SH-SY5Y (cell line): ENCODE measurements around the gene SIPA1L3.

Source experiments
- GATA2 ChIP-seq: IDR thresholded peaks from 2 replicates; pipeline ENCODE4 v1.6.1; 2011; ENCODE audit warnings: mild to moderate bottlenecking, low read depth, low read length
- GATA3 ChIP-seq: IDR thresholded peaks from 2 replicates; pipeline ENCODE4 v1.6.1; 2011; ENCODE audit warnings: low read depth, mild to moderate bottlenecking, low read length, moderate library complexity

GRCh38 chr19:38184815-38185214, 277.8 kb downstream of the SIPA1L3 start:
- TF ChIP-seq GATA2 (no peak), GATA3 (no peak)
